HG02798 (cell line): ENCODE results near the gene UBL7.
"Not testable (repeated sequence)": the region's sequence is repeated elsewhere in the genome, so short reads cannot be mapped to it uniquely, and the experiment has no call there.

ENCODE experiments used
- ATAC-seq: cut with Tn5 transposase; IDR thresholded peaks from one replicate; pipeline ENCODE4 v1.9.1; 2021; ENCODE audit warnings: mild to moderate bottlenecking; ENCODE audit not compliant: unreplicated experiment, poor library complexity

Gene UBL7

DNA sequence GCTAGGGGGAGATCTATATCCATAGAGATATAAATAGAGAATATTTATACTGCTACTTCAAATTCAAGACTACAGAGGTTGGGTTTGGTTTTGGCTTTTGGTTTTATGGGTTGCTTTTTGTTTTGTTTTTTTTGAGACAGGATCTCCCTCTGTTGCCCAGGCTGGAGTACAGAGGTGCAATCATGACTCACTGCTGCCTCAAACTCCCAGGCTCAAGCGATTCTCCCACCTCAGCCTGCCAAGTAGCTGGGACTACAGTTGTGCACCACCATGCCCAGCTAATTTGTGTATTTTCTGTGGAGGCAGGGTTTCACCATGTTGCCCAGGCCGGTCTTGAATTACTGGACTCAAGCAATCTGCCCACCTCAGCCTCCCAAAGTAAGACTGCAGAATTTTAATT is 3.9 kb upstream of the UBL7 start:
- no peak for ATAC-seq

DNA sequence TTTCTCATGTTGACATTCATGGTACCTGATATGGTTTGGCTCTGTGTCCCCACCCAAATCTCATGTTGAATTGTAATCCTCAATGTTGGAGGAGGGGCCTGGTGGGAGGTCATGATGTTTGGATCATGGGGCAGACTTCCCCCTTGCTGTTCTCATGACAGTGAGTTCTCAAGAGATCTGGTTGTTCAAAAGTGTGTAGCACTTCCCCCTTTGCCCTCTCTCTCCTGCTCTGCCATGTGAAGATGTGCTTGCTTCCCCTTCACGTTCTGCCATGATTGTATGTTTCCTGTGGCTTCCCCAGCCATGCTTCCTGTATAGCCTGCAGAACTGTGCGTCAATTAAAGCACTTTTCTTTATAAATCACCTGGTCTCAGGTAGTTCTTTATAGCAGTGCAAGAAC is 3.3 kb upstream of the UBL7 start:
- ATAC-seq = no peak

DNA sequence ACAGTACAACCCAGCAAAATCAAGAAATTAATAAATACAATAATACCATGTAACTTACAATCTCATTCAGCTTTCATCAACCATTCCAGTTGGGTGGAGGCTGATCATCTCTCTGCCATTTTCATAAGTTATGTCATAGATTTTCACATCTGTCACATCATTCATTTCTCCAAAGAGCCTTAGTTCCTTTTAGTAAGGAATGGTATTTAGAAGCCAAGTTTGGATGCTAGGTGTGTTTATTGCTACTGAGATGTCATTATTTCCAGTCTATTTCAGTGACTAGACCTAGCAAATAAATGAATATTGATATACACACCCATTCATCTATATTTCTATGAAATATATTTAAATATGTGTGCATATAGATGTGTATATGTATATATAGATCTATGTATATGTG is 2.7 kb upstream of the UBL7 start:
- no peak for ATAC-seq

DNA sequence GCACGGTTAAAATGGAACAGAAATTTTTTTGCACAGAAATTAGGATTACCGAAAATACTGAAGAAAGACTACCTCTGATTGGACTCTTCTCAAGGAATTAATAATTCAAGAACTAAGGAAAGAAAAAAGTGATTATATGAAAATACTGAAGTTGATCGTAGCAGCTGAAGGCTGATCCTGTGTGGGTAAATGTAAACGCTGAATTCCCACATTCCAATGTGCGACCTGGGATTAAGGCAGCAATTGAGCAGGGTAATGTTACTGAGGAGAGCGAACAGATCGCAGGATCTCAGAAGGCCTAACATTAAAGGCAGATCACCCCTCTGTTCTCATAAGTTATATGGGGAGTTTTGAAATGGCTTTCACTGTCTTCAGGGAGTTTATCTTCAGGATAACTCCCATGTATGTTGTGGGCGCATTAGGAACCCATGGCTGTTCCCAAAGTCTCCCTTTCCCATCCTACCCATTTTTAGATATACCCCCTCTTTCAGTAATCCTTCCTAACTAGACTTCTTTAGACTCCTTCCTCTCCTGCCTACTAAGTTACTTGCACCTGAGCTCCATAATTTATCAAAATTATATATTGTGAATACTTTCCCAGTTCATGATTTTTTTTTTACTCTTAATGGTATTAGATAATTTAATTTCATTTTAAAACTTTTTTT is 1.0 kb upstream of the UBL7 start:
- ATAC-seq = no peak

DNA sequence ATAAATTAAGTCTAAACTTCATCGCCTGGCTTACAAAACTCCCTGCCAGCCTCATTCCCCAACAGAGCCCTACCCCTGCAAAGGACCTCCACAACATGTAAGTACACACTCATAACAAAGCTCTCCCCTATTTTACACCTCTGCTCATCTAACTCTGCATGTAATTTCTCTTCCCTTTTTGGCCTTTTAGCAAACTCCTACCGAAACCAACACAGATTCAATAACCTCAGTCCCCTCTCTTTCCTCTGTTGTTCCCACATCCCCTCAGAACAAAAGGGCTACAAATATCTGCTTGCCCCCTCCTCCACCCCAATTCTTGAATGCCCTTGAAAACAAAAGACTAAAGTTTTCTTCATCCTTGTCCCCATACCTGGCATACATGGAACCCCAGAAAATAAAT is 662 bp downstream of the UBL7 start:
- ATAC-seq = no peak

DNA sequence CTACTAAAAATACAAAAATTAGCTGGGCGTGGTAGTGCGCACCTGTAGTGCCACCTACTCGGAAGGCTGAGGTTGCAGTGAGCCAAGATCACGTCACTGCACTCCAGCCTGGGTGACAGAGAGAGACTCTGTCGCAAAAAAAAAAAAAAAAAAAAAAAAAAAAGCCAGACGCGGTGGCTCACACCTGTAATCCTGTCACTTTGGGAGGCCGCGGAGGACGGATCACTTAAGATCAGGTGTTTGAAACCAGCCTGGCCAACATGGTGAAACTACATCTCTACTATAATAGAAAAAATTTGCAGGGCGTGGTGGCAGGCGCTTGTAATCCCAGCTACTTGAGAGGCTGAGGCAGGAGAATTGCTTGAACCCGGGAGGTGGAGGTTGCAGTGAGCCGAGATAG is 1.2 kb downstream of the UBL7 start:
- not testable (repeated sequence) for ATAC-seq

DNA sequence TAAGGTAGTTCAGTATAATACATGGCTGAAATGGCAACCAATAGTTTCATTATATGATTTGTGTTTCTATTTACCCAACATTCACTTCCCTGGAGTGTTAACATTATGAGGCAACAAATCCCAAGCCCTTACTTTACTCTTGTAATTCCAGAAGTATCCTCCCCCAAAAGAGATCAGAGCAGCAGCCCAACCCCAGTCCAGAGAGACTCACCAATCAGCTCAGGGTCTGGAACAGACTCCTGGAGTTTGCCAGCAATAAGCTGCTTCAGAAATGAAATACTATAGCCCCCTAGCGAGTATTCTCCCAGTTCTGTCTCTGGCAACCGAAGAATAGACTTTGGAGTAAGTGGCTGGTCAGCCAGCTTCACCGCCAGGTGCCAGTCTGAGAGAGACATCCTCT is 2.5 kb downstream of the UBL7 start:
- ATAC-seq = no peak

DNA sequence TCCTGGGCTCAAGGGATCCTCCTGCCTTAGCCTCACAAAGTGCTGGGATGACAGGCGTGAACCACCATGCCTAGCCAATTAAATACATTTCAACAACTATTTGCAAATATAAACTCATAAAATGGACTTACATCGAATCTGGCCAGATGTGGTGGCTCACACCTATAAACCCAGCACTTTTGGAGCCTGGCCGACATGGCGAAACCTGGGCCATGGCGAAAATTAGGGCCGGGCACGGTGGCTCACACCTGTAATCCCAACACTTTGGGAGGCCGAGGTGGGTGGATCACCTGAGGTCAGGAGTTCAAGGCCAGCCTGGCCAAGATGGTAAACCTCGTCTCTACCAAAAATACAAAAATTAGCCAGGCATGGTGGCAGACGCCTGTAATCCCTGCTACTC is 3.9 kb downstream of the UBL7 start:
- ATAC-seq = not testable (repeated sequence)

DNA sequence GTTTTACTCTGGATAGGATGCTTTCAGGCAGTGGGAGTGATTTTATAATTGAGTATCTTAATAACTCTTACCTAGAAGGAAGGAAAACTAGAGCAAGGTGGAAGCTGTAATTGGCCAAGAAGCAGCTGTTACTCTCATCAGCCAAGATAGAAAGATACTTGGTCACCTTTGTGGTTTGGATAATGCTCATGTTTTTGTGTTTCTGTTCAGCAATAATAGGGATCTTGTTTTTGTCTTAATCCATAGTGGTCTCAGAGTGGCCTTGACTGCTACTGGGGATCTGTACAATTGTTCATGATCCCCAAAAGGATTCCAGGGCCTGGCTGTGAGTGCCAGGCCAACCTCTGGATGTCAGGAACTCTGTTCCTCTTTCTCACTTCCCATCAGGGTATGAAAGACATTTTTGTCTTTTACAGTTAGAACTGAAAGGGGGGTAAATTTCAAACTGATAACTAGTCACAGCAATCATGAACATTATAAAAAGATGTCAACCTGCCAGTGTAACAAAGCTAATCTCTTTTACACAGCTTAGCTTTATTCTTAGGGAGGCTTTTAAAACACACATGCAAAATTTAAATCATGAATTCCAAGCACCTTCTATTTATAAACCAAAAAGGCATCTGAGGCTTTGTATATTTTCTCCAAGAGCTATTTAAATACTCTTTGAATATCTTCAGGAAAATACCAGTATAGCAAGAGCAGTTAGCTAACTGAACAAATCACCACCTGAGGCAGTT is 6.0 kb downstream of the UBL7 start:
- no peak for ATAC-seq

DNA sequence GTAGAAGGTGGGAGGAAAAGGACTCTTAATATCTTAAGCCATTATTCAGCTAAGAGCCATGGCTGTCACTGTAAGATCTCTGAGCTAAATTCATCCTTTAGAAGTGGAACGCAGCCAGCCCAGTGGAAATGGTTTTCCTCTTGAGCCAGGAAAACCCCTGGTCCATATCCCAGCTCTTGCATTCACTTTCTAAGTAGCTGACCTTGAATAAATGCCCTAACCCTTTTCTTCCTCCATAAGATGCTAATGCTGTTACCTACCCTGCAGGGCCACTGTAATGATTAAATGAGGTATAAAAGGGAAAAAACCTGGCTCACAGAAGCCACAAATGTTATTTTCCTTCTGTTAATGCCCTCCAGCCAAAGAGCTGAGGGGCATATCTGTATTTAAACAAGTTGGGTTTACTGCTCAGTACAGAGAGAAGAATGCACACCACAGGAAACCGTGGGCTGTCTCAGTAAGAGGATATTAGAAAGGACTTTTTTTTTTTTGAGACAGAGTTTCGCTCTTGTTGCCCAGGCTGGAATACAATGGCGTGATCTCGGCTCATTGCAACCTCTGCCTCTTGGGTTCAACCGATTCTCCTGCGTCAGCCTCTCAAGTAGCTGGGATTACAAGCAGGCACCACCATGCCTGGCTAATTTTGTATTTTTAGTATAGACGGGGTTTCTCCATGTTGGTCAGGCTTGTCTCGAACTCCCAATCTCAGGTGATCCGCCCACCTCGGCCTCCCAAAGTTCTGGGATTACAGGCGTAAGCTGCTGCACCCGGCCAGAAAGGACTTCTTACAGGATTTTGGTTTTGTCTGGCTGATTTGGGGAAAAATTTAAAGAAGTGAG is 6.8 kb downstream of the UBL7 start:
- no peak for ATAC-seq

DNA sequence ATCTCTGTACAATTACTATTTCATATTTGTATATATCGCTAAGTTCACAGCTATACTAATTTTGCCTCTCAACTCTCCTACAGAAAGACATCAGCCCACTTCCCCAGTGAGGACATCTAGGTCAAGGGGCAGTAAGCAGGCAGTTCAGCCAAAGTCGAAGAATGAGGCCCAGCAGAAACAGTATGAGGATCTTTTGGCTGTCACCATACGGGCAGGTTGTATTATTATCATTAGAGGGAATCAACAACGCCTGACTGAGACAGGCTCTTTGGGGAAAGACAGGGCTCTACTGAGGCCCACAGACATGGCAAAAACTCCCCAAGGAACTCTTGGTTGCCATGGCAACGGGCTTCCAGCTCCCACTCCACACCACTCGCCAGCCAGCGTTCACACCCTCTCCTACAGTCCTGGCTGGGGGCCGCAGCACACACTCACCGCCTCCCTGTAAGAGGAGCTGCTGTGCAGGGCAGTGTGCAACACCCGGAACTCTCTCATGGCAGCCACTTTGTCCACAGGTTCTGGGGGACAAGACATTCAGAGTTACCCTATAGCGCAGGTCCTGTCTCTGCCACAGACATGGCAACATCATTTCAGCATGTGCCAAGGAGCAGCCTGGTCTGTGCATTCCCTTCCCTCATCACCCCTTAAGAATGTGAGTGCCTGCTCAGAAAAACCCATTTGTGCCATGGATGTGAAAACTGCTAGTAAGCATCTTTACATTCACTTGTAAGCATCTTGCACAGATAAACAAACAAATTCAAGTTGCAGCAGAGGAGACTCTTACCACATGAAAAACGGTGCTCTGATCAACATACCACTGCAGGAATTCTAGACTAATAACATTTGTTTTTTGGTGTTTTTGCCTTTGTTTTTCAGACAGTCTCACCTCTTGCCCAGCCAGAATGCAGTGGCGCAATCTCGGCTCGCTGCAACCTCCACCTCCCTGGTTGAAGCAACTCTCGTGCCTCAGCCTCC is 8.8 kb downstream of the UBL7 start:
- no peak for ATAC-seq

DNA sequence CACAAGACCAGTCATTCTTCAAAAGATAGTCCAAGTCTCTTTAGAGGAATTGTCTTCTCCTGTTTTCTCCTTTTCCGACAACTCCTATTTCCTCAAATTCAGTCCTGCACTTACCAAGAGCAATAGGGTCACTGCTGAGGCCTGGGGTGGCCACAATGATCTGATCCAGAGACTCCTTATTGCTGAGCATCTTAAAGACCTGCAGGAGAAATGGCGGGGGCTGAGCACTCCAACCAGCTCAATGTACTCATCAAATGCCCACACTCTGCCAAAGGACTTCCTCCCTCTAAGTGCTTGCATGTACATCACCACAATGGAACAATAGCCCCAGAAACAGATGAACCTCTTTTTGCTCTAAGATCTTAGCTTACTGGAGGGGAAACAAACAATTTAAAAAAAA is 9.6 kb downstream of the UBL7 start:
- ATAC-seq = no peak

DNA sequence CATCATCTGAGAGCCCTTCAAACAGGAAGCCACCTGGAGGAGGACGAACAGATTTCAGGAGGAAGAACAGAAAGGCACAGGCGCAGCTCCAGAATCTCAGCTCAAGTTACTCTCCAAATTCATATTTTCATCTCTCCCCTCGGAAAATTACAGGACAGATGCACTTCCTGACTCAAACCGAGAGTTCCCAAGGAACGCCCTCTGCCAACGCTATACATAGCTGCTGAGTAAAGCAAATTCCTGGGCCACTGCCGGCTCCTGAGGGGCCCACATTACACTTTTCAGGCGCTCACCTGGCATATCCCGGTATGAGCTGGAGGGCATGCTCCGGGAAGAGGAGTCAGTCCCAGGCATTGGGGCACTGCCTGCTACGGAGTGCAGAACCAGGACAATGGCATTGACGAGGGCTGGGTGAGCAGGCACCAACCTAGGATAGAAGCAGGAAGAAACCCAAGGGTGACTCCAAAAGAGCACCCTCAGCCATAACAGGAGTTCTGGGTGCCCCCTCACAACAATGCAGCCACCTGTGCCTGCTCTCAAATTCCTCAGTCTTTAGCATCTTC is 11.2 kb downstream of the UBL7 start:
- ATAC-seq = no peak

DNA sequence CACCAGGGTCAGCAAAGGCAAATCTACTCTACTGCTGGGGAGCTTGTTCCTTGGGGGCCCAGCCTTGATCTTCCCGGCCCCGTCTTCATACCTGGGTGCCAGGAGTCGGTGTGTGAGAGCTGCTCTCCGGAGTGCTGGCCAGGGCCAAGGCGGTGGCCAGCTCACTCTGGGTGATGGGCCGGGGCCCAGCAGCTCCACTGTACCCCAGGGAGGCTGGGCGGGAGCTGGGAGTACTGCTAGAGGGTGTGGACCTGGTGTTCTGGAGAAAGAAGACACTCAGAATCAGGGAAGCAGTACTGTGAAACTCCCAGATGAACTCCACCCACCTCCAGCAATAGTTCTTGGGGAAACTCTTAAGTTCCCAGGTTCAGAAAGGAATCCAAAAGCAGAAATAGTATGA is 11.9 kb downstream of the UBL7 start:
- ATAC-seq = no peak

DNA sequence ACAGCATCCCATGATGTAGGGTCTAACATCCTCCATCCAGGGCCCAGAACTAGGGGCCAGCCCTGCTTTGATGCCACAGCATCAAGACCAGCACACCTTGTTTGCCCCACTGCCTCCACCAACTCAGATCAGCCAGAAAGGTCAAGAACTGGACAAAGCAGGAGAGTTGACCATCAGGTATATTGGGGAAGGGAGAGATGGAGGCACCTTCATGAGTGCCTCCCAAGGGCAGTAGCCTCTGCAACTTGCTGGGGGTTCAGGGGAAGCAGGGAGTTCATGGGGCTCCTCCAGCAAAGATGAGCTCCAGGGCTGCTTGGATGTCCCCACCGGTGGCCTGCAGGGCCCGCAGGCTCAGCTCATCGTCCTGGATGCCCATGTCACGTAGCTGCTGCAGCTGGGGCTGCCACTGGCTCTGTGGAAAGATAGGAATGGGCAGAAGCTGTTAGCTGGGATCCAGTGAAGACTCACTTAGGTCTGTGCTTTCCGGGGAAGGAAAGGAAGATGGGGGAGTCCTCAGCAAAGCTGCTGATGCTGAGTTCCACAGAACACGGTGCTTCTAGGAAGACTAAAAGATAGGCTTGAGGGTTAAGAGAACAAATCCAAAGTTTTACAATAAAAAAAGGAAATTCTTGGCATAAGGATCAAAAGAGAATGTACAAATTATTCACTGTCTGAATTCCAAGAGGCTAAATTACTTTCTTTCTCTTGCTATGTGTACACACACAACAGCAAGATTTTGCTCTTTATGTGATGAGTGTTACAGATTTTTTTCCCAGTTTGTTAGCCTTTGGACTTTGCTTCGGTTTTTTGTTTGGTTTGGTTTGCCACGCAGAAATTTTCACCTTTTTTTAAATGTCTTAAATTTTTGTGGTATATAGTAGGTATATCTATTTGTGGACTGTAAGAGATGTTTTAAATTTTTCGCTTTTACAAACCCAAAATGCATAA is 14.9 kb downstream of the UBL7 start:
- no peak for ATAC-seq

DNA sequence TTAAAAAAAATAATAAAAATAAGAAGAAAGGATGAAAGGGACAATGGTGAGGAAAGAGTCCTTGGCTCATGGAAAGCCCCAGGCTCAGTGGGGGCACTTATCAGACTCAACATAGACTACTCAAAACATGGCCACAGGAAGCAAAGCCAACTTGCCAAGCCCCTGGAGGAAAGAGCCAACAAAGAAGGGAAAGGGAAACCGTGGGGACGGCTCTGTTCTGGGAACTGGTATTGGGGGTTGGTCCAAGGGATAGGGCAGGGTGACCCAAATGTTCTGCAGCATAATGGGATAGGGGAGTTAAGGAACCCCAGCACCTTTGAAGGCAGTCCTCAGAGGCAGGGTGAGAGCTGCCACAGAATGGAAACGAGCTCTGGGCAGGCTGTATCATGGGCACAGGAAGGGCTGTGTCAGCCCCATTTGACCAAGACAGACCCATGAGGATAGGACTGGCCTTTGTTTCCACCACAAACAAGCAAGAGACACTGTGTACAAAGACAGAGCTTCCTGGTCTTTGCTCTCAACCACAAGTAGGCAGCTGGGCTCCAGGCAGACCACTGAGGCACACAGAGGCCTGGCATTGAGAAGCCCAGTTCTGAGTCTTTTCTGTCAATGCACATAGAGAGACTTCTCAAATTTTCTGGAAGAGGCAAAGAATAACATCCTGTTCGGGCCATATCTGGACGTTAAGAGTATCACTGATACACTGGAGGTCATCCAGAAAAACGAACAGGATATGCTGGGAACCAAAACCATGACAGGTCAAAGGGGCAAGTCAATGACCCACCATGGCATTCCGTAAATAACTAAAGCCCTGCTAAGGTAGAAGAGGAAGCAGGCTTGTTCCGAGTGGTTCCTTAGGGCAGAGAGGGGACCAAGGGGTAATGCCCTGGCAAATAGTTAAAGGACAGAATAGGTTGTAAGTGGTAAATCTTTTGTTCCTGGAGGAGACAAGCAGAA is 16.6 kb downstream of the UBL7 start:
- no peak for ATAC-seq

DNA sequence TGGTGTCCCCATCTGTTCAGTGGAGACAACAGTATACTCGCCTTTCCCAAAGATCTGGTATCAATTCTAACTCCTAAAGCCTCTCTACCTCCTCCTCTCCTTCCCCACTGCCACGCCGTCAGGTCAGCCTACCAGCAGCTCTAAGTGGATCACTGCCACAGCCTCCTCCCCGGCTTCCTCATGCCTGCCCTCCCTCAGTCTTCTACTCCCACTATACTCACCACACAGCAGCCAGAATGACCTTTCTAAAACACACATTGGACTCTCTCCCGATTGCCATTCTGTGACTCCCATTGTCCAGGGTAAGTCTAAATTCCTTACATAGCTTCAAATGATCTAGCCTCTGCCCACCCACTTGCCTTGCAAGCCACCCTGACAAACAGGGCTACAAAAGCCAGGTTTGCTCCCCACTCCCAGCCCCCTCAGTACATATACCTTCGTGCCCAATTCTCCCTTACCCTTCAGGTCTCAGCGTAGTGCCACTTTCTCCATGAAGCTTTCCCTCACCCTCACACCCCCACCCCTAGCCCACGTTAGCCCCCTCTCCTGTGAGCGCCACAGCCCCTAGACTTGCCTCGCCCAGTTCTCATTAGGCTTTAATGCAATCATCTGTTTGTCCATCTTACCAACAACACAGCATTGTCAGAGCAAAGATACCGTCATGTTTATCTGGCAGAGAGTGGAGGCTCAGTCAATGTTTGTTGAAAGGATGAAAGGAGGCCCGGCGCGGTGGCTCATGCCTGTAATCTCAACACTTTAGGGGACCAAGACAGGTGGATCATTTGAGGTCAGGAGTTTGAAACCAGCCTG is 17.7 kb downstream of the UBL7 start:
- no peak for ATAC-seq
